HepG2 (cell line): ENCODE results near the gene MITF. TPM values are rescaled to one million over a fixed set of nuclear protein-coding genes. Genes with fewer than 3 reads are reported as not detected.

Experiments
- ATAC-seq: fragments of 200-7000 bp; cut with Tn5 transposase; 3 replicates; pipeline ENCODE4 v1.9.1; 2020; ENCODE audit warnings: mild to moderate bottlenecking, moderate library complexity
- BruUV-seq: library from RNA; stranded (reverse); fragments of 400-500 nt; replicated peaks from 2 replicates; lab custom pipeline; 2021; lab: Mats Ljungman, UMichigan
- CTCF ChIA-PET: fragments of 300-600 bp; formaldehyde crosslinking; extraction: SDS; loops from one replicate; lab custom pipeline; 2021; ENCODE audit warnings: low total read pairs, inconsistent platforms, low intra/inter-chr PET ratio; lab: Yijun Ruan, JAX
- POLR2A ChIA-PET: fragments of 350-600 bp; sonication (Branson Sonifier 250); formaldehyde crosslinking; loops from one replicate; lab custom pipeline; 2020; ENCODE audit warnings: antibody characterized with exemption, inconsistent platforms; lab: Yijun Ruan, JAX
- DNase-seq: peaks from one replicate; pipeline ENCODE4 v3.0.0-alpha.2; 2015; ENCODE audit warnings: low spot score
- FAIRE-seq: peaks from 3 replicates; lab custom pipeline; 2011; peaks lifted over from hg19 to GRCh38; lab: Jason Lieb, UNC
- H2AFZ ChIP-seq: one replicate; pipeline ENCODE4 v1.6.1; 2011; ENCODE audit warnings: low read length, inconsistent platforms
- H3K27ac ChIP-seq: fragments of 300-600 bp; 3 replicates; pipeline ENCODE4 v1.8.0; 2011; ENCODE audit warnings: mixed run types, mild to moderate bottlenecking, mixed read lengths, low read length, inconsistent platforms; ENCODE audit not compliant: insufficient read depth; ENCODE audit errors: extremely low read length
- H3K27me3 ChIP-seq, 2 experiments: fragments of 200-600 bp in 1 of 2; 2 replicates in 1 of 2; 3 replicates in 1 of 2; pipeline versions ENCODE4 v1.6.0 to v1.8.0; 2011; ENCODE audit warnings: low read length in 2 of 2, mild to moderate bottlenecking in 2 of 2, moderate library complexity in 2 of 2, inconsistent platforms in 1 of 2; ENCODE audit not compliant: insufficient read depth in 2 of 2, control insufficient read depth in 1 of 2
- H3K36me3 ChIP-seq, 2 experiments: fragments of 200-600 bp in 1 of 2; replicated peaks in 1 of 2; 2 replicates in 1 of 2; 3 replicates in 1 of 2; pipeline versions ENCODE4 v1.5.1 to v1.8.0; 2011; ENCODE audit warnings: low read length in 2 of 2, inconsistent platforms in 1 of 2; ENCODE audit not compliant: insufficient read depth in 2 of 2, control insufficient read depth in 1 of 2
- H3K4me1 ChIP-seq: 2 replicates; pipeline ENCODE4 v1.5.1; 2012; ENCODE audit warnings: low read length, inconsistent platforms; ENCODE audit not compliant: insufficient read depth
- H3K4me2 ChIP-seq: 2 replicates; pipeline ENCODE4 v1.6.0; 2011; ENCODE audit warnings: low read depth, low read length, inconsistent platforms
- H3K4me3 ChIP-seq, 3 experiments: fragments of 200-600 bp in 1 of 3; sonication (generic), shearing (Covaris generic) in 1 of 3; replicated peaks in 1 of 3; 2 replicates each; pipeline ENCODE4 v1.5.1; 2011 to 2016; ENCODE audit warnings: low read length in 3 of 3, inconsistent platforms in 2 of 3, low read depth in 2 of 3, mild to moderate bottlenecking in 2 of 3, control low read depth in 1 of 3, mixed read lengths in 1 of 3; ENCODE audit not compliant: insufficient read depth in 1 of 3
- H3K79me2 ChIP-seq: one replicate; pipeline ENCODE4 v1.6.1; 2011; ENCODE audit warnings: low read length, inconsistent platforms; ENCODE audit not compliant: insufficient read depth
- H3K9ac ChIP-seq: 2 replicates; pipeline ENCODE4 v1.6.0; 2011; ENCODE audit warnings: mild to moderate bottlenecking, low read depth, low read length, inconsistent platforms; ENCODE audit not compliant: insufficient read depth
- H3K9me3 ChIP-seq: 2 replicates; pipeline ENCODE4 v1.5.1; 2012; ENCODE audit warnings: mild to moderate bottlenecking, low read length
- H4K20me1 ChIP-seq: 2 replicates; pipeline ENCODE4 v1.6.0; 2011; ENCODE audit warnings: inconsistent platforms, mild to moderate bottlenecking, low read length, moderate library complexity; ENCODE audit not compliant: insufficient read depth
- ATAD3A ChIP-seq: sonication (generic); formaldehyde crosslinking; IDR thresholded peaks from 2 replicates; pipeline ENCODE4 v1.4.0; 2020; ENCODE audit warnings: missing genetic modification reagents
- CHD4 ChIP-seq: fragments of 200-600 bp; sonication (generic); IDR thresholded peaks from 2 replicates; pipeline ENCODE4 v1.7.0; 2017; ENCODE audit warnings: mild to moderate bottlenecking, low read length, borderline replicate concordance
- CREB3 ChIP-seq: sonication (generic); formaldehyde crosslinking; IDR thresholded peaks from 2 replicates; pipeline ENCODE4 v1.5.0; 2020; ENCODE audit warnings: missing genetic modification reagents
- ELF3 ChIP-seq: IDR thresholded peaks from 2 replicates; pipeline ENCODE4 v1.6.1; 2016; ENCODE audit warnings: missing genetic modification reagents, missing compliant biosample characterization
- JUN ChIP-seq: sonication (generic); formaldehyde crosslinking; IDR thresholded peaks from 2 replicates; pipeline ENCODE4 v1.4.0; 2020; ENCODE audit warnings: mild to moderate bottlenecking, missing genetic modification reagents
- LCORL ChIP-seq, 2 experiments: fragments of 450-650 bp in 1 of 2; sonication (generic) in 1 of 2; formaldehyde crosslinking in 1 of 2; IDR thresholded peaks; 2 replicates each; pipeline versions ENCODE4 v1.5.0 to v1.6.1; 2017 to 2020; ENCODE audit warnings: antibody characterized with exemption in 1 of 2, missing genetic modification reagents in 1 of 2
- MEF2D ChIP-seq: sonication (generic); formaldehyde crosslinking; IDR thresholded peaks from 2 replicates; pipeline ENCODE4 v1.5.1; 2020; ENCODE audit warnings: mild to moderate bottlenecking, missing genetic modification reagents
- RAD21 ChIP-seq: fragments of 450-650 bp; formaldehyde crosslinking; IDR thresholded peaks from 2 replicates; pipeline ENCODE4 v1.5.0; 2020; ENCODE audit warnings: mild to moderate bottlenecking
- YEATS4 ChIP-seq: sonication (generic); formaldehyde crosslinking; IDR thresholded peaks from 2 replicates; pipeline ENCODE4 v1.4.0; 2020; ENCODE audit warnings: missing genetic modification reagents, borderline replicate concordance
- ZBTB43 ChIP-seq: sonication (generic); formaldehyde crosslinking; conservative IDR thresholded peaks from 2 replicates; pipeline ENCODE4 v1.4.0; 2020; ENCODE audit warnings: missing genetic modification reagents
- ZNF121 ChIP-seq: sonication (generic); formaldehyde crosslinking; IDR thresholded peaks from 2 replicates; pipeline ENCODE4 v1.5.0; 2020; ENCODE audit warnings: mild to moderate bottlenecking, missing genetic modification reagents
- ZNF207 ChIP-seq: fragments of 450-650 bp; IDR thresholded peaks from 2 replicates; pipeline ENCODE4 v1.6.1; 2016; ENCODE audit warnings: antibody characterized with exemption, borderline replicate concordance
- ZSCAN25 ChIP-seq: sonication (generic); formaldehyde crosslinking; IDR thresholded peaks from 2 replicates; pipeline ENCODE4 v1.8.0; 2022; ENCODE audit warnings: mild to moderate bottlenecking, missing genetic modification reagents
- WGBS: methylation state at CpG from one replicate; pipeline ENCODE4 v1.1.6; 2017; ENCODE audit warnings: low lambda C conversion rate; 5-methylcytosine and 5-hydroxymethylcytosine counted together
- in situ Hi-C: cut with HindIII; loops from 2 replicates; pipeline ENCODE4 v1.10.0; 2017; ENCODE audit warnings: low pct_unique_long_range_greater_than_20kb; ENCODE audit not compliant: extremely low pct_ligation_motif_present
- intact Hi-C: fragments of 100-400 bp; cut with micrococcal nuclease; formaldehyde crosslinking; loops from one replicate; pipeline ENCODE4 v1.10.0; 2022; ENCODE audit not compliant: unreplicated experiment
- polyA plus RNA-seq, 8 experiments: library from polyadenylated mRNA; depleted of rRNA in 3 of 8; stranded (reverse) in 7 of 8; unstranded in 1 of 8; fragments of >200 nt; fragmentation: Illumina TruSeq in 4 of 8; extraction: Trizol in 4 of 8; gene quantifications; 2 replicates each; pipeline versions ENCODE4 v1.2.1 to v1.2.3, GENCODE V29; 2011 to 2016; ENCODE audit warnings: low read depth in 4 of 8, missing spikeins in 1 of 8, mixed read lengths in 1 of 8; ENCODE audit not compliant: insufficient read depth in 1 of 8
- total RNA-seq, 5 experiments: library from RNA; depleted of rRNA; stranded (reverse); fragments of >200 nt; fragmentation: Illumina TruSeq; extraction: Trizol; gene quantifications; 2 replicates each; pipeline ENCODE4 v1.2.3, GENCODE V29; 2016; ENCODE audit warnings: low read depth in 1 of 5
- TF ChIP-seq, protein P1 (sequence below): sonication (generic); formaldehyde crosslinking; IDR thresholded peaks from 2 replicates; pipeline ENCODE4 v1.4.0; 2020; ENCODE audit warnings: mild to moderate bottlenecking, missing genetic modification reagents, borderline replicate concordance
- TF ChIP-seq, protein P2 (sequence below): IDR thresholded peaks from 2 replicates; pipeline ENCODE4 v1.6.1; 2016; ENCODE audit warnings: control low read depth
- TF ChIP-seq, protein P3 (sequence below): sonication (generic); formaldehyde crosslinking; IDR thresholded peaks from 2 replicates; pipeline ENCODE4 v1.8.0; 2022; ENCODE audit warnings: missing genetic modification reagents, mild to moderate bottlenecking, moderate library complexity, borderline replicate concordance

The MITF gene
- total and polyA plus RNA-seq, 2 of the 13 experiments (the other 11 are each of a cell fraction or from before 2014, with no cell fraction given), result 0.12 to 0.38 TPM

DNA sequence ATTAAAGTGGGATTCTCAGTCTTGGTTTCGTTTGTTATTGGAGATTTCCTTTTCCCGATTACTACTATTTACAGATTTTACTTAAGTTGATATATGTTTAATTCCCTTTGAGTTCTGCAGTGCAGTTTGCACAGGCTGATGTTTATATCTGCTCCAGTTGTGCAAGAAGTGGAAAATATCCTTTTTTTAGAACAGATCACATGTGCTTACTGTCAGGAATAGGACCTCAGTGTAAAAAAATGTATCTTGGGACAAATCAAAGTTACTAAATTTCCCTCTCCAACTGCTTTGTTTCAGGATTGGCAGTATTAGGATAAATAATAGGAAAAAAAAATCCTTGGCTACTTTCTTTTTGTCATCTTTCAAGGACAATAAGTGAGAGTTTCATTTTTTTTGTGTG lies 6.9 kb downstream of the MITF start (continued):
- TF ChIP-seq ZBTB43 (CRISPR knock-in tag) (no peak), ZNF207 (no peak), RAD21 (CRISPR knock-in tag) (no peak), YEATS4 (no peak), LCORL (IDR thresholded peaks at IDR 0.05) (no peak), LCORL (CRISPR knock-in tag; IDR thresholded peaks at IDR 0.05) (no peak)
- TF ChIP-seq, protein P1, sequence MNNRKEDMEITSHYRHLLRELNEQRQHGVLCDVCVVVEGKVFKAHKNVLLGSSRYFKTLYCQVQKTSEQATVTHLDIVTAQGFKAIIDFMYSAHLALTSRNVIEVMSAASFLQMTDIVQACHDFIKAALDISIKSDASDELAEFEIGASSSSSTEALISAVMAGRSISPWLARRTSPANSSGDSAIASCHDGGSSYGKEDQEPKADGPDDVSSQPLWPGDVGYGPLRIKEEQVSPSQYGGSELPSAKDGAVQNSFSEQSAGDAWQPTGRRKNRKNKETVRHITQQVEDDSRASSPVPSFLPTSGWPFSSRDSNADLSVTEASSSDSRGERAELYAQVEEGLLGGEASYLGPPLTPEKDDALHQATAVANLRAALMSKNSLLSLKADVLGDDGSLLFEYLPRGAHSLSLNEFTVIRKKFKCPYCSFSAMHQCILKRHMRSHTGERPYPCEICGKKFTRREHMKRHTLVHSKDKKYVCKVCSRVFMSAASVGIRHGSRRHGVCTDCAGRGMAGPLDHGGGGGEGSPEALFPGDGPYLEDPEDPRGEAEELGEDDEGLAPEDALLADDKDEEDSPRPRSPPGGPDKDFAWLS (CRISPR knock-in tag), result no peak

DNA sequence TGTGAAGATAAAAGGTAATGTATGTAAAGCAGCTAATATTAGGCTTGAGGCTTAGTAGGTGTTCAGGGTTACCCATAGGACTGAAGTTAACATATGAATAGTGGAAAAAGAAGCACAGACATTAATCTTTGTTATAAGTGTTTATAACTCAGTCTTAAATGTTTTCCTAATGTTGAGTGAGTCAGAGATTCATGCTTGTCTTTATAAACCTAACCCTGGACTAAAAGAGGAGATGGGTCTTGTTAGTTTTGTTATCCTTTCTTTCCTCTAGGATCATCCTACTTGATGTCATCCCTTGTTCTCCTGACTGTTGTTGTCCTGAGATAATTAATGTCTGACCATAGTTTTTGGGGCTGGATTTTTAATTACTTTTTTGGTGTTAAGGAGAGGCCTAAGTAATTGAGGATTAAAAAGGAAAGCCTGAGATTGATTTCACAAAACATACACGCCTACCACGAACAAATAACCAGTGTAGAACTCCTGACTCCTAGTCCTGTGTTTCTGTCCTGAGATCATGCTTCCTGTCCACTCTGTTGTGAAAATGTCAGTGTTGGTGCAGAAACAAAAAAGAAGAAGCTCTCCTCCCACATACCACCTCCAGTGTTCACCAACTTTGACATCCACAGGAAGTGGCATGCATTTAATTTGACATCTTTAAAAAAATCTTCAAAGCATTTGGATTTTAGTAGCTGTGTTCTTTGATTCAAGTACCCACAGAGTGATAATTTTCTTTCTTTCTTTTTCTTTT lies 8.4 kb downstream of the MITF start:
- no peaks in the 10 kb centered on the region for H3K9me3 ChIP-seq
- CTCF ChIA-PET, result no interaction called here
- H3K79me2 ChIP-seq, result no peaks in the 10 kb centered on the region
- H3K4me1 ChIP-seq, result no peaks in the 10 kb centered on the region
- H3K9ac ChIP-seq, result no peak overlapping the region
- H2AFZ ChIP-seq, result no peak overlapping the region
- H3K4me2 ChIP-seq, result no peak overlapping the region
- H3K4me3 ChIP-seq, result no peak overlapping the region
- DNase-seq (no peak), ATAC-seq (no peak), FAIRE-seq (no peak)
- H4K20me1 ChIP-seq, result no peaks in the 10 kb centered on the region
- in situ Hi-C loops, result no loop called here
- intact Hi-C loops, result no loop called here
- no peak overlapping the region for H3K27ac ChIP-seq
- no peaks in the 10 kb centered on the region; a peak in 1 of 5 replicates for H3K27me3 ChIP-seq
- WGBS, result 5% methylated on average over 2 of the region's 2 CpGs
- no peaks in the 10 kb centered on the region for H3K36me3 ChIP-seq
- POLR2A ChIA-PET, result no interaction called here
- no TSS peak for BruUV-seq
- TF ChIP-seq CREB3 (CRISPR knock-in tag) (no peak), ELF3 (no peak), ATAD3A (no peak), JUN (CRISPR knock-in tag) (no peak), ZSCAN25 (CRISPR knock-in tag) (no peak), CHD4 (no peak), ZNF121 (CRISPR knock-in tag) (no peak), MEF2D (CRISPR knock-in tag) (no peak)
- TF ChIP-seq, protein P2, sequence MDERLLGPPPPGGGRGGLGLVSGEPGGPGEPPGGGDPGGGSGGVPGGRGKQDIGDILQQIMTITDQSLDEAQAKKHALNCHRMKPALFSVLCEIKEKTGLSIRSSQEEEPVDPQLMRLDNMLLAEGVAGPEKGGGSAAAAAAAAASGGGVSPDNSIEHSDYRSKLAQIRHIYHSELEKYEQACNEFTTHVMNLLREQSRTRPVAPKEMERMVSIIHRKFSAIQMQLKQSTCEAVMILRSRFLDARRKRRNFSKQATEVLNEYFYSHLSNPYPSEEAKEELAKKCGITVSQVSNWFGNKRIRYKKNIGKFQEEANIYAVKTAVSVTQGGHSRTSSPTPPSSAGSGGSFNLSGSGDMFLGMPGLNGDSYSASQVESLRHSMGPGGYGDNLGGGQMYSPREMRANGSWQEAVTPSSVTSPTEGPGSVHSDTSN (CRISPR knock-in tag), result no peak
- TF ChIP-seq, protein P3, sequence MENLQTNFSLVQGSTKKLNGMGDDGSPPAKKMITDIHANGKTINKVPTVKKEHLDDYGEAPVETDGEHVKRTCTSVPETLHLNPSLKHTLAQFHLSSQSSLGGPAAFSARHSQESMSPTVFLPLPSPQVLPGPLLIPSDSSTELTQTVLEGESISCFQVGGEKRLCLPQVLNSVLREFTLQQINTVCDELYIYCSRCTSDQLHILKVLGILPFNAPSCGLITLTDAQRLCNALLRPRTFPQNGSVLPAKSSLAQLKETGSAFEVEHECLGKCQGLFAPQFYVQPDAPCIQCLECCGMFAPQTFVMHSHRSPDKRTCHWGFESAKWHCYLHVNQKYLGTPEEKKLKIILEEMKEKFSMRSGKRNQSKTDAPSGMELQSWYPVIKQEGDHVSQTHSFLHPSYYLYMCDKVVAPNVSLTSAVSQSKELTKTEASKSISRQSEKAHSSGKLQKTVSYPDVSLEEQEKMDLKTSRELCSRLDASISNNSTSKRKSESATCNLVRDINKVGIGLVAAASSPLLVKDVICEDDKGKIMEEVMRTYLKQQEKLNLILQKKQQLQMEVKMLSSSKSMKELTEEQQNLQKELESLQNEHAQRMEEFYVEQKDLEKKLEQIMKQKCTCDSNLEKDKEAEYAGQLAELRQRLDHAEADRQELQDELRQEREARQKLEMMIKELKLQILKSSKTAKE, result no peak
